NCI-H2227 (cell line): ENCODE measurements around the gene TCF4.
A peak's percentile ranks its signal among the peaks of the same experiment; 100 is the strongest.

ENCODE experiments used
- DNase-seq: peaks from one replicate; lab custom pipeline; 2025; ENCODE audit not compliant: unreplicated experiment; lab: John Stamatoyannopoulos, UW

TCF4 gene

GRCh38 chr18:55310863-55311262, 277.1 kb downstream of the TCF4 start:
- DNase-seq: no peak

- no peak for DNase-seq
Observed at GRCh38 chr18:55310044-55310676, 277.8 kb downstream of the TCF4 start.

DNA sequence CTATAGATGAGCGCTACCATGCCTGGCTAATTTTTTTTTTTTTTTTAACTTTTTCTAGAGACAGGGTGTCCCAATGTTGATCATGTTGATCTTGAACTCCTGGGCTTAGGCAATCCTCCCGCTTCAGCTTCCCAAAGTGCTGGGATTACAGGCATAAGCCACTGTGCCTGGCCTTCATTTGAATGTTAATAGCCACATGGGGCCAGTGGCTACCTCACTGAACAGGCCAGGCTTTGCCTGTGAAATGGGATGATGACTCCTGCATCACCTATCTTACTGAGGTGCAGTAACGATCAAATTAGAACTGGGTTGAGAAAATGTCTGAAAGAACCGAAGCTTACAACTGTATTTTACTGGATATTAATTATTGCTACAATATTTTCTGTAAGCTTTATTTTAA, 278.7 kb downstream of the TCF4 start:
- DNase-seq: no peak

DNA sequence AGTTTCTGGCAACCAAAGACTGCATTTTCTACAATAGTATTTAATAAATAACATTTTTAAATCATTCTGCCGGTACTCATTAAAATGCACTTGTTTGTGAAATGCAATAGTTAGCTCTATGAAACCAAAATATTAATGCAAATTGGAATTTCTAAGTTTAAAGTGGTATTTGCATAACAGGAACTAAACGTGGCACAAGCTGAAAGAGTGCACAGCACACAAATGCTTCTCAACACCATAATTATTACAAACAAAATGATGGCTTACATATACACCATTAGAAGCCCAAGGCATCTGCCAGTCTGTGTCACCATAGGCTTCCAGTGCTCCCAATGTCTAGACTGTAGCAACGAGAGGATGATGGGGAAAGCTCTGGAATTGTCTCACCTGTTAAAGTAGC, 280.5 kb downstream of the TCF4 start:
- peak; percentile 19 for DNase-seq

- DNase-seq: no peak
Observed at GRCh38 chr18:55306359-55307024, 281.5 kb downstream of the TCF4 start.

DNA sequence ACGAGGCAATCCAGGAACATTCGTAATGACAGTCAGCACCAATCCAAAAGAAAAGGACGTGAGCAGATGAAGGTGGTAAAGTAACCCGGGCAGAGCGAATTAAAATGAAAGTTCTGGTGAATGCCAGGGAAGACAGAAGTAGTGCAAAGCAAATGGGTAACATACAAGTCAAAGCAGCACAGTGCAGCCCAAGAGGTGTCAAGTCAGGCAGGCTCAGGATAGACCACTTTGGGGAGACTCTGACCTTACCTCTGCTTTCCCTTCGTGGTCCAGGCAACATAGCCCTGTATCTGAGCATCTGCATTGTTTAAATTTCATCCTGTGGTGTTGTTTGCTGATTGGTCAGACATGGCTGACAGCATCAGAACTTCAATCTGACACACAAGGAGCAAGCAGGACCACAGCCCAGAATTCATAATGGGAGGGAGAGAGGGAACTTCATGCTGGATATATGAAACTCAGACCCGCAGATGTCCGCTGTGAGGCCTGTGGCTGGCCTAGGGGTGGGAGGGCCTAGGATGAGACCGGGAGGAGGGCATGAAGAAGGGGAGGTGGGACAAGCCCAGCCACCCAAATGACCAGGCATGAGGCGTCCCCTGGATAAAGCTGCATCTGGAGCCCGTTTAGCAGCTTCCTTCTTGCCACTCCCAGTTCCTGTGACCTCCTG, 285.7 kb downstream of the TCF4 start:
- DNase-seq: peak; percentile 15

GRCh38 chr18:55301824-55302166, 286.2 kb downstream of the TCF4 start:
- no peak for DNase-seq

- peak; percentile 80 for DNase-seq
Observed at GRCh38 chr18:55300936-55301531, 287.0 kb downstream of the TCF4 start.

DNA sequence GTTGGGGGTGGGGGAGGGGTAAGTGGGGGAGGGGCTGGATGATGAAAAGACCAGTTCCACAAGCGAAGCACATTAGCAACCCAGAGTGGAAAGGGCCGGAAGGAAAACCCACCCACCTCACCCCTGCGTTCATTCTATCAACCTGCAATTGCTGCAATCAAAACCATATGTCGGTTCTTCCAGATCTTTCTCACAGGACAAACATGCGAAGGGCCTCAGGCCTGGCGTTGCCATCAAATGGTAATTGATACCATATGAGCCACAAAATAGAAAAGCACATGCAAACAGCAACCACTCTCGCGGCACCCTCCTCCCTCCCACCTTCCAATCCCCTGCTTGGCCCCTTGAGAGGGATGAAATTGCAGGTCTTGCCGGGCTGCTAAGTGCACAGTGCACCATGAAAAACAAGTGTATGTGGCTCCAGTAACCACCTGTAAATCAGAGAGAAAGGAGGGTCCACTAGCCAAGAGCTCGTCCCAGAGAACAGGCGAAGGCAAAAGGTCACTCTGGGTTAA, 287.5 kb downstream of the TCF4 start:
- peak; percentile 85 for DNase-seq

DNA sequence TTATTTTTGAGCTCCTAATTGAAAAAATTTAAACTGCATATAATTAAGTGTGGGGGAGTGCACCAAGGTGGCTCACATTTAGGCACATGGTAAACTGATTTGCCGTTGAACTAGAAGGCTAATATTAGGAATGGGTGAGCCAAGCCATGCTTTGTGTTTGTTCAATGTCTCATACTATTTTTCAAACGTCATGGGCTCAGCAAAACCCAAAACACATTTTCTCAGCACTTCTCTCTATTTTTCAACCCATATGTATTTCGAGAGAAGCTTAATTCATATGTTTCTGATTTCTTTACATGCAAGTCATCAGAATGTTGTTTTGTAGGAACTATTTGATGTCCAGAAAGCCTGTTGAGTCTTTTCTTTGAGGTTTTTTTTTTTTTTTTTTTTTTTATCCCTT, 291.2 kb downstream of the TCF4 start:
- no peak for DNase-seq

DNA sequence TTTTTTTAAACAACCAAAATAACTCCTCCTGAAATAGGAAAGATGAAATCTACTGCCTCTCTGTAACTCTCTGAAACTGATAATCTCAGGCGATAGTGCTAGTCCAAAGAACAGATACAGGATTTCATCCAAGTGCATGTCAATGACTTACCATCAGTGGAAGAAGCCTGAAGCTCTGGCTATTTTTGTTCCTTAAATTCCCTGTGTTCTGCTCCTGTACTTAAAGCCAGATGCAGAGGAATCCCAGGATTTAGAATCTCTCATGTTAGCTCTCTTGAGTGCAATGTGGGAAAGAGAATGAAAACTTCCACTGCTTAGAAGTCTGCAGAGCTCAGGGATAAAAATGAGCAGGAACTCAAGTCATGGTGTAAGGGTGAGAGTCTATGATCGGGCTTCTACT, 291.9 kb downstream of the TCF4 start:
- no peak for DNase-seq

- DNase-seq: no peak
Observed at GRCh38 chr18:55290898-55291297, 297.1 kb downstream of the TCF4 start.

- DNase-seq: no peak
Observed at GRCh38 chr18:55289775-55290174, 298.2 kb downstream of the TCF4 start.

GRCh38 chr18:55289048-55289447, 298.9 kb downstream of the TCF4 start:
- DNase-seq: no peak

- no peak for DNase-seq
Observed at GRCh38 chr18:55287935-55288868, 299.8 kb downstream of the TCF4 start.

DNA sequence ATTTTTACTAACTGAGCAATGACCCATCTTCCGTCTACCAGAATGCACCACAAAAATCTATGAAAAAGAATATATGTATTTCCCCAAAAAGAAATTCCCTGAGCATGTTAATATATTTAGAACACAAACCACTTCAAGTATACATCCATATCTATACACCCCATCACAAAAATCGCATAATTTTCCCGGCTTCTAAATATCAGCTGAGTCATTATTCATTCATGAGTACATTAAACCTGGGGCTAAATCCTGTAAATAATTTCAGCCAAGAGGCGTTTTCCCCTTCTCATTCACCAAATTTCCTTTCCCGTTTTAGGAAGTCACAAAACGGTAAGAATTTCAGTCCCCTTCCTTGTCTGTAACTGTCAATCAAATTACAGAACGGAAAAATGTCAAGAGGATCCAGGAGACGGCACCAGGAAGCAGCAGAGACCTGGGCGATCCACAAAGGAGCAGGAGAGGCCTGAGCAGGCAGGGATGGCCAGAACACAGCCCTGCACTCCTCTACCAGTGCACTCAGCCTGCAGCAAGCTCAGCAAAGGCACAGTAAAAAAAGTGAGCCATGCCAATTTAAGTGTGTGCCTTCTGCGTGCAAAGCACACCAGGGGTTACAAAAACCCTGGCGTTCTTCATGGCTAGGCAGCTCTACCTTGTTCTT, 300.7 kb downstream of the TCF4 start:
- DNase-seq: peak; percentile 51

- DNase-seq: no peak
Observed at GRCh38 chr18:55286257-55286825, 301.7 kb downstream of the TCF4 start.

GRCh38 chr18:55284614-55285013, 303.4 kb downstream of the TCF4 start:
- no peak for DNase-seq

GRCh38 chr18:55283309-55283708, 304.7 kb downstream of the TCF4 start:
- no peak for DNase-seq

DNA sequence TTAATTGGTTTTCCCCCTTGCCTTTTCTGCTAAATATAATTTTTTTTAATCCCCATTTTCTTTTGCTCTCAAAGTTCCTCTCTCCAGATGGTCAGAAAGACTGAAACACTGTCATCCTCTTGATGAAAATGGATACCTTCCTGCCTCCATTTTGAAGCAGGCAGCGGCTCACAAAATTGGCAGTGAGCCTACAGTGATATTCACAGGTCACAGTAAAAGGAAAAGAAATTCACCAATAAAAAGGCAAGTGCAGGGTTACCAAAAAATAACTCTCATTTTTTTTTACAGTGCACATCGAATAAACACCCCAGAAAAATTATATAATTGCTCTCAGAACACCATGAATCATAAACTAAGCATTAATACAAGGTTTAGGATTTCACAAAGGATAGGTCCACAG, 307.5 kb downstream of the TCF4 start:
- DNase-seq: peak; percentile 67
